Panc1 (cell line): ENCODE results near the gene ARHGAP12. TPM values are rescaled to one million over a fixed set of nuclear protein-coding genes. Genes with fewer than 3 reads are reported as not detected.
A peak's percentile ranks its signal among the peaks of the same experiment; 100 is the strongest.

Source experiments
- ATAC-seq: fragments of 200-7000 bp; cut with Tn5 transposase; 2 replicates; pipeline ENCODE4 v1.9.1; 2020; ENCODE audit warnings: mild to moderate bottlenecking, moderate library complexity
- BruUV-seq: library from RNA; stranded (reverse); fragments of 400-500 nt; replicated peaks from 2 replicates; lab custom pipeline; 2021; lab: Mats Ljungman, UMichigan
- CTCF ChIA-PET: fragments of 300-600 bp; sonication (Branson Sonifier 250); formaldehyde crosslinking; loops from one replicate; lab custom pipeline; 2022; ENCODE audit warnings: antibody characterized with exemption; lab: Charles Lee
- POLR2A ChIA-PET: fragments of 300-600 bp; sonication (Branson Sonifier 250); formaldehyde crosslinking; loops from one replicate; lab custom pipeline; 2022; ENCODE audit warnings: antibody characterized with exemption; lab: Charles Lee
- DNase-seq: peaks from one replicate; pipeline ENCODE4 v3.0.0-alpha.2; 2010; ENCODE audit warnings: low read depth, low spot score
- H3K27ac ChIP-seq: 2 replicates; pipeline ENCODE4 v1.5.1; 2011; ENCODE audit warnings: mild to moderate bottlenecking, low read length, inconsistent platforms
- H3K27me3 ChIP-seq: fragments of 200-500 bp; sonication (Bioruptor generic); 2 replicates; pipeline ENCODE4 v1.6.0; 2014; ENCODE audit warnings: low read length, inconsistent platforms; ENCODE audit not compliant: control insufficient read depth, insufficient read depth
- H3K36me3 ChIP-seq: fragments of 200-500 bp; sonication (Bioruptor generic); 2 replicates; pipeline ENCODE4 v1.5.1; 2014; ENCODE audit warnings: inconsistent platforms, mild to moderate bottlenecking, low read length, moderate library complexity; ENCODE audit not compliant: control insufficient read depth, insufficient read depth
- H3K4me1 ChIP-seq: 2 replicates; pipeline ENCODE4 v1.5.1; 2011; ENCODE audit warnings: inconsistent platforms, mild to moderate bottlenecking, low read length, moderate library complexity; ENCODE audit not compliant: control insufficient read depth, insufficient read depth
- H3K4me3 ChIP-seq, 2 experiments: 2 replicates each; pipeline ENCODE4 v1.5.1; 2011 to 2012; ENCODE audit warnings: low read depth in 2 of 2, low read length in 2 of 2, mild to moderate bottlenecking in 2 of 2, inconsistent platforms in 1 of 2, moderate library complexity in 1 of 2
- H3K9me3 ChIP-seq: fragments of 200-500 bp; sonication (Bioruptor generic); 2 replicates; pipeline ENCODE4 v1.5.1; 2014; ENCODE audit warnings: low read depth, mild to moderate bottlenecking, inconsistent platforms, low read length, moderate library complexity; ENCODE audit not compliant: control insufficient read depth, insufficient read depth
- CTCF ChIP-seq: fragments of 450-650 bp; IDR thresholded peaks from 2 replicates; pipeline ENCODE4 v1.5.1; 2017; ENCODE audit warnings: mild to moderate bottlenecking
- POLR2AphosphoS5 ChIP-seq: IDR thresholded peaks from 2 replicates; pipeline ENCODE4 v1.6.1; 2012; ENCODE audit warnings: mild to moderate bottlenecking, low read depth, low read length, moderate library complexity
- SIN3A ChIP-seq: IDR thresholded peaks from 2 replicates; pipeline ENCODE4 v1.6.1; 2012; ENCODE audit warnings: low read depth, mild to moderate bottlenecking, low read length, moderate library complexity, borderline replicate concordance; ENCODE audit not compliant: insufficient read depth
- TCF7L2 ChIP-seq: IDR thresholded peaks from 2 replicates; pipeline ENCODE4 v1.6.1; 2011; ENCODE audit warnings: mild to moderate bottlenecking, low read depth, low read length, inconsistent platforms
- in situ Hi-C: cut with HindIII; loops from 2 replicates; pipeline ENCODE4 v1.10.0; 2016; ENCODE audit warnings: low sequenced_read_pairs, low pct_unique_long_range_greater_than_20kb
- intact Hi-C: fragments of 100-400 bp; cut with micrococcal nuclease; formaldehyde crosslinking; loops from one replicate; pipeline ENCODE4 v1.10.0; 2022; ENCODE audit not compliant: unreplicated experiment
- total RNA-seq: library from RNA; stranded (reverse); gene quantifications from one replicate; pipeline ENCODE4 v1.2.1, GENCODE V29; 2021; ENCODE audit not compliant: unreplicated experiment
- TF ChIP-seq, protein P1 (sequence below), 2 experiments: IDR thresholded peaks; 2 replicates each; pipeline ENCODE4 v1.6.1; 2011 to 2012; ENCODE audit warnings: low read depth in 2 of 2, control low read depth in 1 of 2, low read length in 1 of 2, mild to moderate bottlenecking in 1 of 2, moderate library complexity in 1 of 2; ENCODE audit not compliant: insufficient read depth in 1 of 2

ARHGAP12 gene
- total RNA-seq, 1 experiment from 2014 or later, result 22.9 TPM

GRCh38 chr10:31774928-31775650 lies 153.5 kb downstream of the ARHGAP12 start:
- Histone ChIP-seq H3K36me3 (no peaks in the 10 kb centered on the region), H3K4me3 (no peak overlapping the region), H3K27me3 (no peaks in the 10 kb centered on the region), H3K27ac (peak overlapping the region; percentile 48; the same call in 1 of the 2 replicates), H3K9me3 (no peaks in the 10 kb centered on the region), H3K4me1 (peaks cover 5% of the 10 kb centered on the region; the same call in 1 of the 2 replicates)
- POLR2A ChIA-PET, result interaction anchor here (0.5 kb wide), 1 partner anchor 151 kb away, joined by 3 read pairs; no protein-coding TSS in a partner anchor
- in situ Hi-C loops (no loop called here), intact Hi-C loops (no loop called here)
- ATAC-seq (no peak), DNase-seq (no peak)
- CTCF ChIA-PET, result no interaction called here
- no TSS peak for BruUV-seq
- TF ChIP-seq CTCF, result no peak
- TF ChIP-seq SIN3A, result no peak
- TF ChIP-seq, protein P1, sequence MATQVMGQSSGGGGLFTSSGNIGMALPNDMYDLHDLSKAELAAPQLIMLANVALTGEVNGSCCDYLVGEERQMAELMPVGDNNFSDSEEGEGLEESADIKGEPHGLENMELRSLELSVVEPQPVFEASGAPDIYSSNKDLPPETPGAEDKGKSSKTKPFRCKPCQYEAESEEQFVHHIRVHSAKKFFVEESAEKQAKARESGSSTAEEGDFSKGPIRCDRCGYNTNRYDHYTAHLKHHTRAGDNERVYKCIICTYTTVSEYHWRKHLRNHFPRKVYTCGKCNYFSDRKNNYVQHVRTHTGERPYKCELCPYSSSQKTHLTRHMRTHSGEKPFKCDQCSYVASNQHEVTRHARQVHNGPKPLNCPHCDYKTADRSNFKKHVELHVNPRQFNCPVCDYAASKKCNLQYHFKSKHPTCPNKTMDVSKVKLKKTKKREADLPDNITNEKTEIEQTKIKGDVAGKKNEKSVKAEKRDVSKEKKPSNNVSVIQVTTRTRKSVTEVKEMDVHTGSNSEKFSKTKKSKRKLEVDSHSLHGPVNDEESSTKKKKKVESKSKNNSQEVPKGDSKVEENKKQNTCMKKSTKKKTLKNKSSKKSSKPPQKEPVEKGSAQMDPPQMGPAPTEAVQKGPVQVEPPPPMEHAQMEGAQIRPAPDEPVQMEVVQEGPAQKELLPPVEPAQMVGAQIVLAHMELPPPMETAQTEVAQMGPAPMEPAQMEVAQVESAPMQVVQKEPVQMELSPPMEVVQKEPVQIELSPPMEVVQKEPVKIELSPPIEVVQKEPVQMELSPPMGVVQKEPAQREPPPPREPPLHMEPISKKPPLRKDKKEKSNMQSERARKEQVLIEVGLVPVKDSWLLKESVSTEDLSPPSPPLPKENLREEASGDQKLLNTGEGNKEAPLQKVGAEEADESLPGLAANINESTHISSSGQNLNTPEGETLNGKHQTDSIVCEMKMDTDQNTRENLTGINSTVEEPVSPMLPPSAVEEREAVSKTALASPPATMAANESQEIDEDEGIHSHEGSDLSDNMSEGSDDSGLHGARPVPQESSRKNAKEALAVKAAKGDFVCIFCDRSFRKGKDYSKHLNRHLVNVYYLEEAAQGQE (IDR thresholded peaks at IDR 0.05; ENCODE audit: insufficient read depth in 1 of 2, low read depth in 2 of 2, low read length in 1 of 2), result no peak
- TF ChIP-seq POLR2AphosphoS5, result no peak
- no peak for TF ChIP-seq TCF7L2

DNA sequence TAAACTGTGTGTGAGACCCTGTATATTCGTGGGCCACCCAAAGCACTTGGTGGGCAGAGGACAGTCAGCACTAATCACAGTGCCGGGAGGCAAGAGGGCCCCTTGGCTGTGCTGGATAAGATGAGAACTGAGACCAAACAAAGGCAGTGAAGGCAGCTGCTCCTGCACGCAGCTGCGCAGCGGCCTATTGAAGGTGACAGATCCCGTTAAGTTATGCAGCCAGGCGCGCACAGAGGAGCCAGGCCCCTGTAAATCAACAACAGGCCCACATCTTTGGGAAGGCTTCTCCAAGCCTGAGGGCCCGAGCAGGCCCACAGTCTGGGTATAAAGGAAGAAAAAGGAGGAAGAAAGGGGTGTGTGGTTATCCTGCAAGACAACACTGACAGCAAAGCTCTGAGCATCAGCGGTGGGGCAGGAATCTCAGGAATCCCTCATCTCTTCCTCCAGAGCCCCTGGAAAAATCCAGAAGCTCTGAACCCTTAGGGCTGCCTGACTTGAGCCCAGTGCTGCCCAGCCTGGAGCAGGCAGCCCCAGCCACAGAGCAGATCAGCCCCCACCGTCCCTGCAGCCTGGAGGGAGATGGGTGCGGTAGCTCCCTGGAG lies 154.2 kb downstream of the ARHGAP12 start:
- Histone ChIP-seq H3K4me1 (peaks cover 5% of the 10 kb centered on the region; the same call in 1 of the 2 replicates), H3K36me3 (no peaks in the 10 kb centered on the region), H3K9me3 (no peaks in the 10 kb centered on the region), H3K4me3 (no peak overlapping the region), H3K27me3 (no peaks in the 10 kb centered on the region), H3K27ac (no peak overlapping the region; the same call in none of the 2 replicates)
- CTCF ChIA-PET, result no interaction called here
- in situ Hi-C loops (no loop called here), intact Hi-C loops (no loop called here)
- TF ChIP-seq POLR2AphosphoS5 (no peak), CTCF (no peak), SIN3A (no peak), TCF7L2 (peak; percentile 55; the same call in 1 of the 2 replicates)
- TF ChIP-seq, protein P1 (IDR thresholded peaks at IDR 0.05; ENCODE audit: insufficient read depth in 1 of 2, low read depth in 2 of 2, low read length in 1 of 2), result no peak
- POLR2A ChIA-PET, result interaction anchor here (0.5 kb wide), 1 partner anchor 152 kb away, joined by 3 read pairs; no protein-coding TSS in a partner anchor
- no peak for DNase-seq
- BruUV-seq, result no TSS peak
- ATAC-seq, result peak; percentile 46; the same call in 1 of the 2 replicates
